CD4-positive, alpha-beta T cell treated with Interleukin-2 at 100 ng/mL for 4 hours (primary cell): ENCODE measurements around the gene GRIK3.

Source experiments
- DNase-seq: peaks from one replicate; pipeline ENCODE4 v3.0.0-alpha.2; 2020; ENCODE audit warnings: low spot score

The GRIK3 gene

GRCh38 chr1:36874271-36875060 is 159.8 kb downstream of the GRIK3 start:
- no peak for DNase-seq

- DNase-seq, result no peak
These were observed 161.5 kb downstream of the GRIK3 start for GRCh38 chr1:36872858-36873257.

GRCh38 chr1:36872126-36872754 is 162.1 kb downstream of the GRIK3 start:
- no peak for DNase-seq

- DNase-seq, result no peak
These were observed 163.0 kb downstream of the GRIK3 start for GRCh38 chr1:36871146-36871971.

- no peak for DNase-seq
These were observed 164.5 kb downstream of the GRIK3 start for GRCh38 chr1:36869826-36870225.

GRCh38 chr1:36869054-36869453 is 165.3 kb downstream of the GRIK3 start:
- DNase-seq, result no peak

GRCh38 chr1:36867575-36867974 is 166.7 kb downstream of the GRIK3 start:
- no peak for DNase-seq

- no peak for DNase-seq
These were observed 168.0 kb downstream of the GRIK3 start for GRCh38 chr1:36866169-36866814.

GRCh38 chr1:36865602-36865900 is 168.8 kb downstream of the GRIK3 start:
- DNase-seq, result no peak

- no peak for DNase-seq
These were observed 169.3 kb downstream of the GRIK3 start for GRCh38 chr1:36864823-36865601.

GRCh38 chr1:36864182-36864822 is 170.0 kb downstream of the GRIK3 start:
- DNase-seq, result no peak

- no peak for DNase-seq
These were observed 170.8 kb downstream of the GRIK3 start for GRCh38 chr1:36863500-36863899.

- DNase-seq, result no peak
These were observed 171.3 kb downstream of the GRIK3 start for GRCh38 chr1:36863061-36863460.

- no peak for DNase-seq
These were observed 172.9 kb downstream of the GRIK3 start for GRCh38 chr1:36861375-36861774.

- DNase-seq, result no peak
These were observed 174.4 kb downstream of the GRIK3 start for GRCh38 chr1:36859926-36860325.

- DNase-seq, result no peak
These were observed 175.3 kb downstream of the GRIK3 start for GRCh38 chr1:36858981-36859380.

- DNase-seq, result no peak
These were observed 175.8 kb downstream of the GRIK3 start for GRCh38 chr1:36858553-36858952.

- DNase-seq, result no peak
These were observed 176.6 kb downstream of the GRIK3 start for GRCh38 chr1:36857754-36858153.

- DNase-seq, result no peak
These were observed 178.4 kb downstream of the GRIK3 start for GRCh38 chr1:36855699-36856494.

- no peak for DNase-seq
These were observed 180.7 kb downstream of the GRIK3 start for GRCh38 chr1:36853638-36854037.
